Measurements from ENCODE around the gene NFATC1. TPM values are rescaled to one million over a fixed set of nuclear protein-coding genes. Genes with fewer than 3 reads are reported as not detected.

The NFATC1 gene
- total RNA-seq, 1 donor from 2014 or later = 1.1 TPM

- no peak for DNase-seq (ENCODE audit: low read depth)
These were observed 27.7 kb downstream of the NFATC1 start for GRCh38 chr18:79423211-79424007.

- no peak for DNase-seq (ENCODE audit: low read depth)
These were observed 28.4 kb downstream of the NFATC1 start for GRCh38 chr18:79424008-79424565.

- no peak for DNase-seq (ENCODE audit: low read depth)
These were observed 29.3 kb downstream of the NFATC1 start for GRCh38 chr18:79424880-79425568.

- DNase-seq (ENCODE audit: low read depth) = no peak
These were observed 29.8 kb downstream of the NFATC1 start for GRCh38 chr18:79425569-79425886.

GRCh38 chr18:79426376-79427300, 30.9 kb downstream of the NFATC1 start:
- no peak for DNase-seq (ENCODE audit: low read depth)

- no peak for DNase-seq (ENCODE audit: low read depth)
These were observed 31.9 kb downstream of the NFATC1 start for GRCh38 chr18:79427368-79428225.

GRCh38 chr18:79428287-79428686, 32.6 kb downstream of the NFATC1 start:
- DNase-seq (ENCODE audit: low read depth) = no peak

GRCh38 chr18:79429381-79429780, 33.7 kb downstream of the NFATC1 start:
- DNase-seq (ENCODE audit: low read depth) = no peak

GRCh38 chr18:79429785-79430281, 34.1 kb downstream of the NFATC1 start:
- no peak for DNase-seq (ENCODE audit: low read depth)

GRCh38 chr18:79432376-79433120, 36.8 kb downstream of the NFATC1 start:
- DNase-seq (ENCODE audit: low read depth) = no peak

- no peak for DNase-seq (ENCODE audit: low read depth)
These were observed 37.7 kb downstream of the NFATC1 start for GRCh38 chr18:79433431-79433830.

- DNase-seq (ENCODE audit: low read depth) = no peak
These were observed 39.1 kb downstream of the NFATC1 start for GRCh38 chr18:79434607-79435401.

- no peak for DNase-seq (ENCODE audit: low read depth)
These were observed 41.0 kb downstream of the NFATC1 start for GRCh38 chr18:79436556-79437275.

- DNase-seq (ENCODE audit: low read depth) = peak; percentile 12
These were observed 42.6 kb downstream of the NFATC1 start for GRCh38 chr18:79438089-79438897.

GRCh38 chr18:79438898-79439627, 43.3 kb downstream of the NFATC1 start:
- peak; percentile 40 for DNase-seq (ENCODE audit: low read depth)

GRCh38 chr18:79439628-79440023, 43.9 kb downstream of the NFATC1 start:
- no peak for DNase-seq (ENCODE audit: low read depth)

Data from renal cortical epithelial cell (primary cell).